Hippocampal formation (tissue), 2 donors: ENCODE measurements around the gene COX8A.
"Not testable (repeated sequence)": the region's sequence is repeated elsewhere in the genome, so short reads cannot be mapped to it uniquely, and the experiment has no call there.

Source experiments
- DNase-seq, 2 donors: peaks; one replicate each; lab custom pipeline; 2025; lab: John Stamatoyannopoulos, UW

Gene COX8A

DNA sequence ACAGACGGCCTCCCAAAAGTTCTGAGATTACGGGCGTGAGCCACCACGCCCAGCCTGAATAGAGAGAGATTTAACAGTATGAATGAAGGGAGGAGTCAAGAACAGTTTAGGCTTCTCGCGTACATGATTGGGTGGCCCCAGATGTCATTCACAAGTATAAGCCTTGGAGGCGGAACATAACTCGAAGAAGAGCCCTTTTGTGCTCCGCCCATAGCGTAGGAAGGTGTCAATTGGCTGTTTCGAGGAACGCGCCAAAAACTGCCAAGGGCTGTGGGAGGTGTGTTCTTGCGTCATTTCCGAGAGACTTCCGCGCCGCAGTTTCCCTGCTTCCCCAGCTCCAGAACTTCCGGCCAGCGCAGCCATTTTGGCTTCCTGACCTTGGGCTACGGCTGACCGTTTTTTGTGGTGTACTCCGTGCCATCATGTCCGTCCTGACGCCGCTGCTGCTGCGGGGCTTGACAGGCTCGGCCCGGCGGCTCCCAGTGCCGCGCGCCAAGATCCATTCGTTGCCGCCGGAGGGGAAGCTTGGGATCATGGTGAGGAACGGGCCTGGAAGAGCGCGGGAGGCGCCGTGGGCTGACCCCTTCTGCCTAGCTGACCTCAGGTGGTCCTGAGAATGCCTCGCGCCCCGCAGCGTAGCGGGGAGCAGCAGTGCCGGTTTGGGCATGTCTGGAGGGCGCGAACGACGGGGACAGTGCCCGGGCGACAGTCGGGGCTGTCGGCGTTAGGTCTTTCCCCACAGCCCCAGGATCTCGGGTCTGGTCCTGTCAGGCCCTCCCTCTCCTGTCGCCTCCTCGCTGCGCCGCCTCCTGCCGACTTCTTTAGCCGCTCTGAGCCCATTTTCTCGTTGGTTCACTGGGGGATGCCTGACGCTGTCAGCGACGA lies at the start of gene COX8A:
TSS of gene COX8A (plus strand) at position 362 of the 885 bp plus-strand sequence. CDS start at position 423, 61 bp downstream.
- peak; percentile 98 to 99 for DNase-seq

DNA sequence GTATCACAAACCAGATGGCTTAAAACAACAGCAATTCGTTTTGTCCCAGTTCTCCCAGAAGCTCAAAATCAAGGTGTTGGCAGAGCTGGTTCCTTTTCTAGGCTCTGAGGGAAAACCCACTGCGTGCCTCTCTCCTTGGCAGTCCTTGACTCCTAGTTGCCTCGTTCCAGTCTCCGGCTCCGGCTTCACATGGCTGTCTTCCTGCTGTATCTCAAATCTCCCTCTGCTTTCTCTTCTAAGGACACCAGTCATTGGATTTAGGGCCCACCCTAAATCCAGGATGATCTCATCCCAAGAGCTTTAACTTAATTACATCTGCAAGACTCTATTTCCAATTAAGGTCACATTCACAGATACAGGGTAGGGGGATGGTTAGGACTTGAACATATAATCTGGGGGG lies 44.8 kb upstream of the COX8A start:
- DNase-seq = no peak

- DNase-seq = no peak
Observed at GRCh38 chr11:63931045-63931444, 43.4 kb upstream of the COX8A start.

DNA sequence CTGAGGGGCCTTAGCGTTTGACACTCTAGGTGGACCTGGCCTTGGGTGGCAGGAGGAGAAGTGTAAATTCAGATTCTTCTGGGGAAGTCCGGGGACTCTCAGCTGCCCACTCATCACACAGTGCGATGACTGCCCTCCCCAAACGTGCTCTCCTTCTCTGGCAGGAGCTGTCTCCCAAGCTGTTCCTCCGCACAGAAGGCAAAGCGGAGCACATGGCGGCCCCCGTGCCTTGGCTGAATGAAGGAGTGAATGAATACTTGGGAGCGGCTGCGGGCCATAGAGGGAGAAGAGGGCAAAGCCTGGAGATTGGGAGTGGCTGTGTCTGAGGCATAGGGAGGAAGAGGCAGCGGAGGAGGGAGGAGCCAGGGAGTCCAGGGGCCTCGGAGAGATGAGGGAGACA lies 42.5 kb upstream of the COX8A start:
- no peak for DNase-seq

GRCh38 chr11:63933459-63933858 lies 41.0 kb upstream of the COX8A start:
- no peak for DNase-seq

- DNase-seq = no peak
Observed at GRCh38 chr11:63937713-63938478, 36.5 kb upstream of the COX8A start.

- DNase-seq = peak; percentile 80 to 88
Observed at GRCh38 chr11:63938479-63939396, 35.7 kb upstream of the COX8A start, which contains the start of gene NAA40. Gene NAA40, plus strand, starts transcription at chr11:63939002. Its CDS starts 95 bp downstream, at chr11:63939097.

- DNase-seq = no peak
Observed at GRCh38 chr11:63939397-63939891, 35.0 kb upstream of the COX8A start.

- DNase-seq = no peak
Observed at GRCh38 chr11:63940786-63941185, 33.6 kb upstream of the COX8A start.

DNA sequence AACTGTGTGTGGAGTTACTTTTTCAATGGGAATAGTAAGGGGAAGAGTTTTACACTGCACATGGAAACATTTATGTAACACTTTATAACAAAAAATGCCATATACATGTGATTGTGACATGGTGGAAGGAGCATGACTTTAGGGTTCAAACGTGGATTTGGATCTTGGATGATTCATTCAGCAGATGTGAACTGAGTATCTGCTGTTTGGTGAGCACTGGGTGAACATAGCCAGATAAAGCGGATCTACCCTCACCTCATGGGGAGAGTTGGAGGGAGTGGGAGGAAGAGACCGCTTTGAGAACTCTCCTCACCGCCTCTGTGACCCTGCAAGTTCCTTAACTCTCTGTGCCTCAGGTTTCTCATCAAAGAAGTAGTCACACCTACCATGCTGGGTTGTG lies 32.5 kb upstream of the COX8A start:
- no peak for DNase-seq

- no peak for DNase-seq
Observed at GRCh38 chr11:63942803-63943202, 31.6 kb upstream of the COX8A start.

GRCh38 chr11:63944987-63945386 lies 29.4 kb upstream of the COX8A start:
- no peak for DNase-seq

DNA sequence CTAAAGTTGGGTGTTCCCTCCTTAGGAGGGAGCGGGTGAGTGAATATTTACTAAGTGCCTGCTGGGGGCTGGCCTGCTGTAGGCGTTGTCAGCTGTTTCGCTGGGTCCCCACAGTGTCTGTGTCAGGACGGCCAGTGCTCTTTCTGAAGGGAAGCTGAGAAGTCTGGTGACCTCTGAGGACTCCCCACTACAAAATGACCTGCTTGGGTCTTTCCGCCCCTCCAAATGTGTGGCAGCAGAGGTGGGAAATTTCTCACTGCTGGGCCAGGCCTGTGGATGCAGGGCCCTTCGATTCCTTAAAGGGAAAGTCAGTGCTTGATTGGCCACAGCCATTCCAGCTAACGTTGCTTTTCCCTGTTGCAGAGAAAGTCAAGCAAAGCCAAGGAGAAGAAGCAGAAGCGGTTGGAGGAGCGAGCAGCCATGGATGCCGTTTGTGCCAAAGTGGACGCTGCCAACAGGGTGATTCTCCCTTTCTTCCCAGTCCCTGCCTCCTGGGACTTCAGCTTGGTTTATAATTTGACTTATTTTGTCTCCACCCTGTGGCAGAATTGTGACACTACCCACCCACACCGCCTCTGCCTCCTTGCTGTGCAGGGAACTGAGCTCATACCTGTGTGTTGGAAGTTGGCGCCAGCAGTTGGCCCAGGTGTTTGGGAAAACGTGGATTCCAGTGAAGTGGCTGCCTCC lies 28.8 kb upstream of the COX8A start:
- peak; percentile 56 to 90 for DNase-seq

DNA sequence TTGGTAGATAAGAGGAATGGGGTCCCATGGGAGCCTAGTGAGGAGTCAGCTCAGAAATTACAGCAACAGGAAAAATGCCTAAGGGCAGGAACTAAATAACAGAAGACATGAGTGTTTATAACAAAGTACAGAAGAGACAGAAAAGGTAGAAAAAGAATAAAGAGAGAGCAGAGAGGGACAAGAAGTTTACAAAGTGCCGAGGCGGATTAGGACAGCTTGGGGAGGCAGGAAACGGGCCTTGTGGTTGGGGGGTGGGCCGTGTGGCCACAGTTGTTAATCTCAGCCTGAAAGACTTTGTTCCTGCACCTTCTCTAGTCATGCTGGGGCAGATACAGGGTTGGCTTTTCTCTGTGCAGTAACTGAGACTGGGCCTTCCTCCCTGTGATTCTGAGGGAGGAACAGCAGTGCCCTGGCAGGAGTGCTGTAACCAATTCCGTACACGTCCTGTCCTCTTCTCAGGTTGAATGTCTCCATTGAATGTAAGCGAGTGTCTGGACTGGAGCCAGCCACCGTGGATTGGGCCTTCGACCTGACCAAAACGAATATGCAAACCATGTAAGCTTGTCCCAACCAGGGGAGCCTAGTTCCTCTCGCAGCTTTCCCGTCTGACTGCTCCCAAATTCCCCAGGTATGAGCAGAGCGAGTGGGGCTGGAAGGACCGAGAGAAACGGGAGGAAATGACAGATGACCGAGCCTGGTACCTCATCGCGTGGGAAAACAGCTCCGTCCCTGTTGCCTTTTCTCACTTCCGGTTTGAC lies 22.5 kb upstream of the COX8A start:
- no peak for DNase-seq

DNA sequence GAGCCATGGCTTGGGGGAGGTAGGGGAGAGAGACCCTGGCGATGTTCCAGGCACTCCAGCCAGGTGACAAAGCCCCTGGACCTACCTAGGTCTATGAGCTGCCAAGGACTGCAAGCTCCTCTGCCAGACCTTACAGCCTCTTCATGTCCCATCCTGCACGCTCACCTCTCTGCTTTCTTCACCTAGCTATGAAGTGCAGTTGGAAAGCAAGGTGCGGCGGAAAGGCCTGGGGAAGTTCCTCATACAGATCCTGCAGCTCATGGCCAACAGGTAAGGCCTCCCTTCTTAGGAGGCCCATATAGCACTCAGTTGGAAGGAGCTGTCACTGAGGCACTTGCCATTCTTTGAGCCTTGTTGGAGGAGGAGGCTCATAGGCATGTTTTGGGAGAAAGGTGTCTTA lies 21.9 kb upstream of the COX8A start:
- DNase-seq = no peak

DNA sequence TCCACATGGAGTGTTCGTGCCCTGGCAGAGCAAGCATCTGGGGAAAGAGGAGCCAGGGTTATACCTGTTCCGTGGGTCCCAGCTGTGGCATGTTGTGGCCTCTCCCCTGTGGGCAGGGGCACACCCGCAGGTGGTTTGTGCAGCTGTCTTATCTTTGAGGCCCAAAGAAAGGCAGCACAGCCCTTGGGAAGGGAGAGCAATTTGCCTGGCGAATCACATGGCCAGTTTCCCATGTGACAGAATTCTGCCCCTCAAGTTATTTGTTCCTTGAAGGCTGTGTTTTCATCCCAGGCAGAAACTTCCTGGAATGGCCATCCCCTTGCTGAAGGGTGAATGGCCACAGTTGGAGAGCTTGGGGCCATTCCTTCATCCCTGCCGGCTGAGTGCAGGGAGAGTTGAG lies 16.4 kb upstream of the COX8A start:
- no peak for DNase-seq

DNA sequence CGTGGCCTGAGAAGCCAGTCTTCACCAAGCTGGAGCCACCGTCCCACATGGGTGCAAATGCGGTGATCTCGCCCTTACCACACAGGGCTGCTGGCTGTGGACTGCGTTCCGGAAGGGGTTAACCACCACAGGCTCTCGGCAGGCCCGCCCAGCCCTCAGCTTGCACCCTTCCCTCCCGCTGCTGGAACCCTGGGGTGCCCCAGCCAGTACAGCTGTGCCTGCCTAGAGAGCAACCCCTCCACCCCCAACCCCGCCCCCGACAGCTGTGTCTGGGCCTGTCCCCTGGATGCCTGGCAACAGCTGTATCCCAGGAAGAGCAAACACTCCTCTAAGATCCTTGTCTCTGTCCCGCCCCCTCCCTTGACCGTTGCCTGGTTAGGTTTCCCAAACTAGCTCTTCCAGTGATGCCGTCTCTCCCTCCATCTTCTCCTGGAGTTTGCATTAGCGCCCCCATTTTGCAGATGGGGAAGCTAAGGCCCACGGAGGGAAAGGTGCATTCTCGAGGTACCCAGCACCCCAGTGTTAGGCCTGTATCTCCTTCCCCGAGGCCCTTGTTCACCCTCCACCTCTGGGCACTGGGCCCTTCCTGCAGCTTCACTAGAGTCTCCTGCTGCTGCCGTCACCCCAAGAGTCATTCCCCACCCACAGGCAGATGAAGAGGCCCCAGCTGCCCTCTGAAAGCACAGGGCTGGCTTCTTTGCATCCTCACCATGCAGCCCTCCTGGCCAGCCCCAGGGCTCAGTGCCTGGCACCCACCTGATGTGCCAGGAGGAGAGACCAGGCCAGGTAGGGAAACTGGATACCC lies 12.6 kb upstream of the COX8A start:
- no peak for DNase-seq

DNA sequence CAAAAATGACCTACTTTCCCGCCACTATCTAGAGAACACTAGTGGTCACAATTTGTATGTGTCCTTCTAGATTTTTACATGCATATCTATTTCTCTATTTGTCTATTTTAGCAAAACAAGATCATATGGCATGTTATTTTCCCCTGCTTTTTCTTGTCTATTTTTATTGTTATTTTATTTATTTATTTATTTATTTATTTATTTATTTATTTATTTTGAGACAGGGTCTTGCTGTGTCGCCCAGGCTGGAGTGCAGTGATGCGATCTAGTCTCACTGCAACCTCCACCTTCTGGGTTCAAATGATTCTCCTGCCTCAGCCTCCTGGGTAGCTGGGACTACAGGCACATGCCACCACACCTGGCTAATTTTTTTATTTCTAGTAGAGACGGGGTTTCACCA lies 10.5 kb upstream of the COX8A start:
- not testable (repeated sequence) for DNase-seq

GRCh38 chr11:63966444-63966843 lies 8.0 kb upstream of the COX8A start:
- DNase-seq = no peak
